H1 (cell line): Measurements from ENCODE around the gene NRSN2. TPM values are rescaled to one million over a fixed set of nuclear protein-coding genes. Genes with fewer than 3 reads are reported as not detected.

Source experiments
- CTCF ChIA-PET: fragments of 300-600 bp; sonication (Branson Sonifier 250); formaldehyde crosslinking; loops from one replicate; lab custom pipeline; 2021; ENCODE audit not compliant: partially characterized antibody; lab: Charles Lee
- POLR2A ChIA-PET: fragments of 300-600 bp; sonication (Branson Sonifier 250); formaldehyde crosslinking; loops from one replicate; lab custom pipeline; 2021; ENCODE audit warnings: inconsistent platforms; ENCODE audit not compliant: partially characterized antibody; lab: Charles Lee
- DNase-seq, 2 experiments: peaks; one replicate each; pipeline versions ENCODE4 v3.0.0 to v3.0.0-alpha.2; 2010 to 2022; ENCODE audit warnings: low spot score in 2 of 2, low read depth in 1 of 2, mixed read lengths in 1 of 2
- FAIRE-seq: peaks from 2 replicates; lab custom pipeline; 2011; peaks lifted over from hg19 to GRCh38; lab: Jason Lieb, UNC
- H2AFZ ChIP-seq: 2 replicates; pipeline ENCODE4 v1.8.1; 2012; ENCODE audit warnings: low read length, inconsistent platforms
- H2AK5ac ChIP-seq: 2 replicates; pipeline ENCODE4 v1.6.1; 2013; ENCODE audit warnings: low read depth, low read length
- H2BK120ac ChIP-seq: replicated peaks from 2 replicates; pipeline ENCODE3; 2013; ENCODE audit warnings: low read depth, low read length, inconsistent platforms
- H2BK12ac ChIP-seq: 2 replicates; pipeline ENCODE4 v1.6.1; 2013; ENCODE audit warnings: low read depth, low read length
- H2BK15ac ChIP-seq: 2 replicates; pipeline ENCODE4 v1.6.1; 2013; ENCODE audit warnings: low read length
- H2BK20ac ChIP-seq: 2 replicates; pipeline ENCODE4 v1.6.1; 2013; ENCODE audit warnings: low read length
- H2BK5ac ChIP-seq: 2 replicates; pipeline ENCODE4 v1.6.1; 2013; ENCODE audit warnings: low read depth, low read length
- H3K14ac ChIP-seq: 2 replicates; pipeline ENCODE4 v1.6.1; 2013; ENCODE audit warnings: inconsistent platforms; ENCODE audit not compliant: insufficient read length
- H3K18ac ChIP-seq: 2 replicates; pipeline ENCODE4 v1.6.1; 2013; ENCODE audit warnings: low read length; ENCODE audit errors: extremely low read depth
- H3K23ac ChIP-seq: 2 replicates; pipeline ENCODE4 v1.6.1; 2013; ENCODE audit warnings: inconsistent platforms; ENCODE audit not compliant: insufficient read length
- H3K23me2 ChIP-seq: 2 replicates; pipeline ENCODE4 v1.6.1; 2013; ENCODE audit warnings: low read depth, low read length
- H3K27ac ChIP-seq: 2 replicates; pipeline ENCODE4 v1.6.1; 2011; ENCODE audit warnings: low read depth, low read length, inconsistent platforms
- H3K27me3 ChIP-seq, 4 experiments: replicated peaks in 1 of 4; 1 replicate in 1 of 4; 2 replicates in 3 of 4; pipeline versions ENCODE4 v1.6.1 to v1.8.1; 2011 to 2013; ENCODE audit warnings: low read length in 3 of 4, mild to moderate bottlenecking in 3 of 4, inconsistent platforms in 2 of 4, mixed read lengths in 2 of 4, moderate library complexity in 1 of 4; ENCODE audit not compliant: control insufficient read depth in 3 of 4, insufficient read depth in 3 of 4; ENCODE audit errors: extremely low read depth in 1 of 4
- H3K36me3 ChIP-seq, 4 experiments: 2 replicates each; pipeline versions ENCODE4 v1.6.1 to v1.8.1; 2011 to 2013; ENCODE audit warnings: mild to moderate bottlenecking in 4 of 4, low read length in 3 of 4, moderate library complexity in 2 of 4, control low read depth in 1 of 4, inconsistent platforms in 1 of 4; ENCODE audit not compliant: insufficient read depth in 4 of 4, control insufficient read depth in 2 of 4
- H3K4ac ChIP-seq: replicated peaks from 2 replicates; pipeline ENCODE3; 2013; ENCODE audit warnings: low read length, low read depth, mixed read lengths, inconsistent platforms; ENCODE audit not compliant: insufficient read length
- H3K4me1 ChIP-seq, 4 experiments: replicated peaks in 1 of 4; 1 replicate in 1 of 4; 2 replicates in 3 of 4; pipeline versions ENCODE4 v1.6.1 to v1.8.1; 2011 to 2013; ENCODE audit warnings: low read length in 3 of 4, inconsistent platforms in 2 of 4, mixed read lengths in 1 of 4; ENCODE audit not compliant: insufficient read depth in 4 of 4, control insufficient read depth in 3 of 4
- H3K4me2 ChIP-seq, 2 experiments: 2 replicates each; pipeline versions ENCODE4 v1.6.1 to v1.8.1; 2011 to 2013; ENCODE audit warnings: low read depth in 2 of 2, low read length in 2 of 2, control low read depth in 1 of 2, inconsistent platforms in 1 of 2, mild to moderate bottlenecking in 1 of 2; ENCODE audit not compliant: insufficient read depth in 1 of 2
- H3K4me3 ChIP-seq, 4 experiments: fragments of 200-600, 300-600 bp in 1 of 4; sonication (generic), shearing (Covaris generic), sonication (Bioruptor Twin) in 1 of 4; 2 replicates each; pipeline versions ENCODE4 v1.5.1 to v1.8.1; 2011 to 2016; ENCODE audit warnings: low read length in 4 of 4, low read depth in 3 of 4, control low read depth in 2 of 4, inconsistent platforms in 2 of 4, mild to moderate bottlenecking in 2 of 4, mixed read lengths in 1 of 4, moderate library complexity in 1 of 4; ENCODE audit not compliant: insufficient read depth in 2 of 4; ENCODE audit errors: extremely low read depth in 1 of 4
- H3K56ac ChIP-seq: replicated peaks from 2 replicates; pipeline ENCODE3; 2013; ENCODE audit warnings: low read depth, mild to moderate bottlenecking, mixed read lengths, low read length, inconsistent platforms; ENCODE audit not compliant: insufficient read length
- H3K79me1 ChIP-seq: 2 replicates; pipeline ENCODE4 v1.6.1; 2013; ENCODE audit warnings: low read depth, low read length, control low read depth
- H3K79me2 ChIP-seq, 2 experiments: 2 replicates each; pipeline versions ENCODE4 v1.6.1 to v1.8.1; 2012 to 2013; ENCODE audit warnings: low read length in 2 of 2, mild to moderate bottlenecking in 2 of 2, inconsistent platforms in 1 of 2; ENCODE audit not compliant: insufficient read depth in 2 of 2, control insufficient read depth in 1 of 2
- H3K9ac ChIP-seq, 4 experiments: replicated peaks in 1 of 4; 1 replicate in 1 of 4; 2 replicates in 3 of 4; pipeline versions ENCODE4 v1.6.1 to v1.8.1; 2011 to 2013; ENCODE audit warnings: low read depth in 3 of 4, low read length in 3 of 4, control low read depth in 2 of 4, mild to moderate bottlenecking in 2 of 4, moderate library complexity in 2 of 4, inconsistent platforms in 1 of 4; ENCODE audit errors: extremely low read depth in 1 of 4
- H3K9me3 ChIP-seq, 2 experiments: 2 replicates each; pipeline versions ENCODE4 v1.6.1 to v1.8.1; 2012 to 2013; ENCODE audit warnings: mild to moderate bottlenecking in 2 of 2, moderate library complexity in 2 of 2, control low read depth in 1 of 2, inconsistent platforms in 1 of 2, low read depth in 1 of 2, low read length in 1 of 2, mixed read lengths in 1 of 2; ENCODE audit not compliant: insufficient read depth in 2 of 2
- H4K20me1 ChIP-seq, 2 experiments: replicated peaks in 1 of 2; 2 replicates each; pipeline versions ENCODE3 to v1.8.1; 2011 to 2013; ENCODE audit warnings: inconsistent platforms in 2 of 2, low read length in 2 of 2, mild to moderate bottlenecking in 1 of 2; ENCODE audit not compliant: insufficient read depth in 2 of 2, control insufficient read depth in 1 of 2
- H4K5ac ChIP-seq: 2 replicates; pipeline ENCODE4 v1.6.1; 2013; ENCODE audit warnings: low read length, low read depth, mixed read lengths, inconsistent platforms; ENCODE audit not compliant: insufficient read length
- H4K8ac ChIP-seq: 2 replicates; pipeline ENCODE4 v1.8.0; 2013; ENCODE audit warnings: mild to moderate bottlenecking, moderate library complexity, low read length, inconsistent platforms; ENCODE audit not compliant: insufficient read depth; ENCODE audit errors: extremely low read depth
- H4K91ac ChIP-seq: replicated peaks from 2 replicates; pipeline ENCODE3; 2013; ENCODE audit warnings: low read length, mixed read lengths, inconsistent platforms; ENCODE audit not compliant: insufficient read length
- ASH2L ChIP-seq: fragments of 200-600, 300-600 bp; sonication (generic); IDR thresholded peaks from one replicate; pipeline ENCODE4 v1.7.1; 2017; ENCODE audit warnings: low read length
- EZH2 ChIP-seq: fragments of 200-600 bp; sonication (generic); IDR thresholded peaks from 2 replicates; pipeline ENCODE4 v1.7.1; 2012; ENCODE audit warnings: low read depth, mild to moderate bottlenecking, moderate library complexity, low read length, inconsistent platforms; ENCODE audit not compliant: severe bottlenecking
- KDM5A ChIP-seq: fragments of 200-600 bp; IDR thresholded peaks from 2 replicates; pipeline ENCODE4 v1.7.1; 2012; ENCODE audit warnings: mild to moderate bottlenecking, low read length, inconsistent platforms, mixed read lengths
- MAFK ChIP-seq: IDR thresholded peaks from 2 replicates; pipeline ENCODE4 v1.6.1; 2012; ENCODE audit warnings: low read depth, mild to moderate bottlenecking, improper control_type of control experiment, low read length
- WGBS, 2 experiments: shearing (Covaris generic) in 1 of 2; methylation state at CpG; one replicate each; pipeline versions ENCODE4 v1.1.6 to v1.1.7; 2013 to 2015; ENCODE audit warnings: low lambda C conversion rate in 2 of 2, mixed read lengths in 2 of 2, inconsistent platforms in 1 of 2, low coverage in 1 of 2, missing lambda C conversion rate in 1 of 2; ENCODE audit not compliant: insufficient replicate concordance in 2 of 2, insufficient coverage in 1 of 2, insufficient read length in 1 of 2; ENCODE audit errors: extremely low coverage in 1 of 2, missing lambda C conversion rate in 1 of 2; 5-methylcytosine and 5-hydroxymethylcytosine counted together
- polyA plus RNA-seq, 7 experiments: library from polyadenylated mRNA; depleted of rRNA in 3 of 7; stranded (reverse) in 5 of 7; unstranded in 2 of 7; fragments of >200 nt in 5 of 7; fragments of 200-250 nt in 2 of 7; gene quantifications; 1 replicate in 5 of 7; 2 replicates in 1 of 7; 4 replicates in 1 of 7; pipeline versions ENCODE4 v1.2.1 to v1.2.3, GENCODE V29; 2011 to 2013; ENCODE audit warnings: missing spikeins in 2 of 7, mixed read lengths in 2 of 7
- total RNA-seq: library from RNA; stranded (reverse); fragmentation: NEBNext Ultra II Directional; extraction: Animal tissue kit (Norgen Biotek cat#: 25700); gene quantifications from 2 replicates; pipeline ENCODE4 v1.2.1, GENCODE V29; 2021

NRSN2 gene
- total and polyA plus RNA-seq, 2 of the 8 experiments (the other 6 are each of a cell fraction or from before 2014, with no cell fraction given), result 19.4 to 33.3 TPM

- Histone ChIP-seq H3K14ac (no peak overlapping the region), H2AK5ac (peak overlapping the region; percentile 95; the same call in 1 of the 2 replicates), H3K36me3 (0 out of 8 replicates have a peak, but pooled peaks cover 0 to 2% (median 0%) of the 10 kb centered on the region in 4 experiments), H3K27ac (no peak overlapping the region), H3K4ac (no peak overlapping the region), H2BK20ac (no peak overlapping the region), H4K91ac (no peak overlapping the region), H2BK15ac (no peak overlapping the region), H3K27me3 (peaks cover 0 to 15% (median 8%) of the 10 kb centered on the region in 4 experiments; a peak in 5 of 7 replicates), H3K23me2 (peaks cover 7% of the 10 kb centered on the region; the same call in 1 of the 2 replicates), H3K4me2 (peak overlapping the region; percentile 61 to 92), H3K9ac (no peak overlapping the region), H3K79me1 (no peaks in the 10 kb centered on the region; the same call in 1 of the 2 replicates), H4K20me1 (peaks cover 3 to 7% of the 10 kb centered on the region in 2 experiments), H3K56ac (no peak overlapping the region), H2BK120ac (no peak overlapping the region), H4K5ac (no peak overlapping the region), H3K4me1 (peaks cover 0 to 7% (median 1%) of the 10 kb centered on the region in 4 experiments; a peak in 3 of 7 replicates), H3K23ac (no peak overlapping the region), H2BK5ac (no peak overlapping the region), H2AFZ (no peak overlapping the region), H3K4me3 (peak overlapping the region; percentile 12 to 87 (median 24); a peak in 4 of 8 replicates), H3K18ac (no peak overlapping the region), H3K79me2 (peaks cover 0 to 3% of the 10 kb centered on the region in 2 experiments; a peak in 1 of 4 replicates), H2BK12ac (peak overlapping the region; percentile 5; the same call in 1 of the 2 replicates), H3K9me3 (no peaks in the 10 kb centered on the region), H4K8ac (peak overlapping the region; percentile 59; the same call in 1 of the 2 replicates)
- ChIA-PET POLR2A (interaction anchor here (0.7 to 15.2 kb wide), 15 partner anchors 8 to 162 kb away, joined by 3 to 263 read pairs (median 6); partner anchors contain the start of genes CSNK2A1 and NRSN2), CTCF (interaction anchor here (0.7 to 4.3 kb wide), 8 partner anchors 11 to 76 kb away, joined by 3 to 18 read pairs (median 3); no protein-coding TSS in a partner anchor)
- no peak for DNase-seq
- WGBS, 2 experiments, result 72% methylated on average over 8 of the region's 8 CpGs; no CpG with 5 or more reads in 1 of the 2 experiments
- FAIRE-seq, result no peak
- TF ChIP-seq KDM5A, result no peak
- TF ChIP-seq MAFK, result no peak
- no peak for TF ChIP-seq ASH2L
- peak; percentile 4 for TF ChIP-seq EZH2
Measured at GRCh38 chr20:382291-383115, 35.6 kb downstream of the NRSN2 start.
